ENCODE measurements around the gene PPP1R9B.

GRCh38 chr17:50165066-50165465 is 14.6 kb upstream of the PPP1R9B start:
- no peak for TF ChIP-seq ZNF70 (CRISPR knock-in tag; IDR thresholded peaks at IDR 0.05)
- no peak for TF ChIP-seq CREB5 (CRISPR knock-in tag; IDR thresholded peaks at IDR 0.05; ENCODE audit: low read depth)
- TF ChIP-seq ZFP3 (CRISPR knock-in tag; IDR thresholded peaks at IDR 0.05): no peak

Data from SK-N-SH treated with all-trans-retinoic acid at 6 μM for 48 hours (cell line).